Measurements from ENCODE around the gene DEXI. TPM values are rescaled to one million over a fixed set of nuclear protein-coding genes. Genes with fewer than 3 reads are reported as not detected.

Gene DEXI
- total and polyA plus RNA-seq, 4 donors = 19.5 to 35.5 (median 28.0) TPM

DNA sequence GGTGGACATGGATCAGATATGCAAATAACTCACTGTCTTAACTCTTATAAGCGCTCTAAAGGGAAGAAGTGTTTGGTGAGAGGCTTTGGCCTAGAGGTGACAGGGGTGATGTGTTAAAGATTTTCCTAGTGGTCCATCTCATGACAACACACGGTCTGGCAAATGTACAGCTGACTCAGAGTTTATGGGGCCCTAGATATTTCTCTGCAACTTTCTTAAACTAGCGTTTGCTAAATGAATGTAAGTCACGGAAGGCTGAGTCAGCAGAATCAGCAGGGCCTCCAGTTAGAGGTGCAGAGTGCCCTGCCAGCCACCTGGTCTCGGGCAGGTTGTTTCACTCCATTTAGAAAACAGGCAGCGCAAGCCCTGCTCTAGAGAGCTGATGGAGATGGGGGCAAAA is 42.2 kb upstream of the DEXI start:
- 85 to 95% methylated on average over 6 of the region's 6 CpGs for WGBS, 2 donors
- peaks cover 4 to 26% (median 8%) of the 10 kb centered on the region in 4 donors for H3K36me3 ChIP-seq (ENCODE audit: control insufficient read depth in 4 of 4, insufficient read depth in 4 of 4, low read length in 4 of 4)
- no peak for TF ChIP-seq CTCF (IDR thresholded peaks at IDR 0.05; ENCODE audit: control extremely low read depth, extremely low read depth)
- no peaks in the 10 kb centered on the region for H3K9me3 ChIP-seq (ENCODE audit: control insufficient read depth in 4 of 4, insufficient read depth in 3 of 4, low read length in 3 of 4)
- no peak overlapping the region for H3K9ac ChIP-seq (ENCODE audit: insufficient read depth in 1 of 2, low read length in 2 of 2)
- peaks cover 0 to 26% (median 4%) of the 10 kb centered on the region in 5 donors for H3K4me1 ChIP-seq (ENCODE audit: control insufficient read depth in 5 of 5, insufficient read depth in 5 of 5, low read length in 5 of 5)
- H3K4me3 ChIP-seq = no peak overlapping the region
- no peaks in the 10 kb centered on the region for H3K27me3 ChIP-seq (ENCODE audit: control insufficient read depth in 3 of 3, insufficient read depth in 3 of 3, low read length in 2 of 3)
- DNase-seq (no peak), ATAC-seq (ENCODE audit: insufficient read depth, low FRiP score) (no peak)
- H3K27ac ChIP-seq (ENCODE audit: low read depth in 1 of 2, low read length in 1 of 2) = no peak overlapping the region

GRCh38 chr16:10983159-10983558 is 40.9 kb upstream of the DEXI start:
- Histone ChIP-seq H3K4me1 (ENCODE audit: control insufficient read depth in 5 of 5, insufficient read depth in 5 of 5, low read length in 5 of 5) (peaks cover 0 to 39% (median 14%) of the 10 kb centered on the region in 5 donors), H3K27me3 (ENCODE audit: control insufficient read depth in 3 of 3, insufficient read depth in 3 of 3, low read length in 2 of 3) (no peaks in the 10 kb centered on the region), H3K9me3 (ENCODE audit: control insufficient read depth in 4 of 4, insufficient read depth in 3 of 4, low read length in 3 of 4) (no peaks in the 10 kb centered on the region), H3K9ac (ENCODE audit: insufficient read depth in 1 of 2, low read length in 2 of 2) (no peak overlapping the region), H3K4me3 (no peak overlapping the region), H3K36me3 (ENCODE audit: control insufficient read depth in 4 of 4, insufficient read depth in 4 of 4, low read length in 4 of 4) (peaks cover 4 to 24% (median 8%) of the 10 kb centered on the region in 4 donors), H3K27ac (ENCODE audit: low read depth in 1 of 2, low read length in 1 of 2) (peak overlapping the region in 1 of 2 donors; percentile 4)
- TF ChIP-seq CTCF (IDR thresholded peaks at IDR 0.05; ENCODE audit: control extremely low read depth, extremely low read depth) = no peak
- no peak for DNase-seq
- WGBS, 2 donors = 87 to 91% methylated on average over 8 of the region's 8 CpGs
- no peak for ATAC-seq (ENCODE audit: insufficient read depth, low FRiP score)

GRCh38 chr16:10982465-10983150 is 40.3 kb upstream of the DEXI start:
- Histone ChIP-seq H3K9me3 (ENCODE audit: control insufficient read depth in 4 of 4, insufficient read depth in 3 of 4, low read length in 3 of 4) (no peaks in the 10 kb centered on the region), H3K27ac (ENCODE audit: low read depth in 1 of 2, low read length in 1 of 2) (no peak overlapping the region), H3K4me1 (ENCODE audit: control insufficient read depth in 5 of 5, insufficient read depth in 5 of 5, low read length in 5 of 5) (peaks cover 0 to 43% (median 16%) of the 10 kb centered on the region in 5 donors), H3K36me3 (ENCODE audit: control insufficient read depth in 4 of 4, insufficient read depth in 4 of 4, low read length in 4 of 4) (peaks cover 4 to 28% (median 8%) of the 10 kb centered on the region in 4 donors), H3K4me3 (no peak overlapping the region), H3K27me3 (ENCODE audit: control insufficient read depth in 3 of 3, insufficient read depth in 3 of 3, low read length in 2 of 3) (no peaks in the 10 kb centered on the region), H3K9ac (ENCODE audit: insufficient read depth in 1 of 2, low read length in 2 of 2) (no peak overlapping the region)
- TF ChIP-seq CTCF (IDR thresholded peaks at IDR 0.05; ENCODE audit: control extremely low read depth, extremely low read depth) = no peak
- 77 to 86% methylated on average over 15 of the region's 15 CpGs for WGBS, 2 donors
- no peak for ATAC-seq (ENCODE audit: insufficient read depth, low FRiP score)
- DNase-seq = peak in 1 of 3 donors; percentile 53
